GM12801 (cell line): ENCODE measurements around the gene NKX6-2.

Experiments used
- TF ChIP-seq, protein P1 (sequence below): IDR thresholded peaks from one replicate; pipeline ENCODE4 v1.5.1; 2011; ENCODE audit warnings: control low read depth; ENCODE audit not compliant: insufficient read length; ENCODE audit errors: extremely low read depth

Gene NKX6-2

DNA sequence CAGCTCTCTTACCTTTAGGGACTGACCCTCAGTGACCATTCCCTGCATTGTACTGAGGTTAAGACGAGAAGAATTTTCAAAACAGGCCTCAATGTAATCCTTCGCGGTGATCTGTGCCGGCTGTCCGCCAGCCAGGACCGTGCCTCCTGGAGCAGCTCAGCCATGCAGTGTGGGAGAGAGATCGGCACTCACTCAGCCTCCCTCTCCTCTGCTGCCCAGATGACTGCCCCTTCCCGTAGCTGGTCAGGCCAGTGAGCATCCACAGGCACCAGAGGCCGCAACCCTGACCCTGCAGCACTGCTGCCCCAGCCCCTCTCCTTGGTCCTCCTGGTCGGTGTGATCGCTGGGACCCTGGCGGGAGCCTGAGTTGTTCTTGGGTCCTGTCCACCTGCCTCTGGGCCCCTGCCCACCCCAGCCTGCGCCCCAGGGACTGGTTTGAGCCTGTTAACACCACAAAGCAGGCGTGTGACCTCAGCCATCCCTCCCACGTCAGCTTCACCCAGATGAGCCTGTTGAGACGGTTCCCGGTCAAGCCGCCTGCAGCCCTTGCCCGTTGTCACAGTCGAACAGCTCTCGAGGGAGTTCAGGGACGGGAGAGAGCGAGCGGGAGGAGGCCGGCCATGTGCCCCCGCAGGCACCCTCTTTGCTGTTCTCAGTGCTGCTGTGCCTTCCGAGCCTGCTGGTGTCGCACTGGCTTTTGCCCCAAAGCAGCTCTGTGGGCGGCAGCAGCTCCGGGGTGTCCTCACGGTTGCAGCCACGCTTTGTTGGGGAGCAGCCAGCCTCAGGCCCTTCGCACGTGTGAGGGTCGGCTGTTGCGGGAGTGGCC is 37.2 kb downstream of the NKX6-2 start:
- TF ChIP-seq, protein P1, sequence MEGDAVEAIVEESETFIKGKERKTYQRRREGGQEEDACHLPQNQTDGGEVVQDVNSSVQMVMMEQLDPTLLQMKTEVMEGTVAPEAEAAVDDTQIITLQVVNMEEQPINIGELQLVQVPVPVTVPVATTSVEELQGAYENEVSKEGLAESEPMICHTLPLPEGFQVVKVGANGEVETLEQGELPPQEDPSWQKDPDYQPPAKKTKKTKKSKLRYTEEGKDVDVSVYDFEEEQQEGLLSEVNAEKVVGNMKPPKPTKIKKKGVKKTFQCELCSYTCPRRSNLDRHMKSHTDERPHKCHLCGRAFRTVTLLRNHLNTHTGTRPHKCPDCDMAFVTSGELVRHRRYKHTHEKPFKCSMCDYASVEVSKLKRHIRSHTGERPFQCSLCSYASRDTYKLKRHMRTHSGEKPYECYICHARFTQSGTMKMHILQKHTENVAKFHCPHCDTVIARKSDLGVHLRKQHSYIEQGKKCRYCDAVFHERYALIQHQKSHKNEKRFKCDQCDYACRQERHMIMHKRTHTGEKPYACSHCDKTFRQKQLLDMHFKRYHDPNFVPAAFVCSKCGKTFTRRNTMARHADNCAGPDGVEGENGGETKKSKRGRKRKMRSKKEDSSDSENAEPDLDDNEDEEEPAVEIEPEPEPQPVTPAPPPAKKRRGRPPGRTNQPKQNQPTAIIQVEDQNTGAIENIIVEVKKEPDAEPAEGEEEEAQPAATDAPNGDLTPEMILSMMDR, result no peak

GRCh38 chr10:132748135-132748534 is 37.8 kb downstream of the NKX6-2 start:
- TF ChIP-seq, protein P1, result no peak

DNA sequence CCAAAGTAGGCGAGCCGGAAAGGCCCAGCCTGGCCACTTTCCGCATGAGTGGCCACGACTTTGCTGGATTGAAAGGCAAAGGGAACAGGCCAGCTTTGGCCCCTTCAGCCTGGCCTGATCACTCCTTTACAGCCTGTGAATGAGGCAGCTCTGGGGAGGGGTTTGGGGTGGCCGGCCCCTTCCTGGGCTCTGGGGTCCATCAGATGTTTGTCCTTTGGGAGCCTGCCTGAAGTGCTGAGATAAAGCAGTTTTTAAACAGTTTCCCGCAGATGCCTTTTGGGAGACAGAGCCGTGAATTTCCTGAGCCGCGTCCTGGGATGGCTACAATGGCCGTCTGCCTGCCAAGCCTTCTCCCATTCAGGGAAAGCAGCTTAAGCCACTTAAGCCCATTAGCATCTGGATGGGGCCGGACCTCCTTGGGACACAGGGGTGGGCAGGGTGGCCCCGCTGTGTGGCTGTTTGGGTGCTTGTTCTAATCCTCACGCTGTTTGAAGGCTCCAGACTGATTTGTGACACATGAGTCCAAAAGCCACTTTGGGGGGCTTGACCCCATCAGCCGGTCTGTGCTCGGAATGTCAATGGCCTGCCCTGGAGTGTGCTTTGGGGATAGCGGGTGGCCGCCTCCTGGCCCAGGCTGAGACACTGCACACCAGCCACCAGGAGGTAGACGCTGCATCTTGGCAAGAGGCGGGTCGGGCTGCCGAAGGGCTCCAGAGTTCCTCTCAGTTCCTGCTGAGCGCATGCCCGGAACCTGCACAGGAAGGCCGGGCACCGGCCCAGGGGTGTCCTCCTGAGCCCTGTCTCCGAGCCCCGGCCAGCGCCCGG is 38.9 kb downstream of the NKX6-2 start:
- TF ChIP-seq, protein P1, result no peak

GRCh38 chr10:132746386-132746785 is 39.6 kb downstream of the NKX6-2 start:
- TF ChIP-seq, protein P1, result no peak

DNA sequence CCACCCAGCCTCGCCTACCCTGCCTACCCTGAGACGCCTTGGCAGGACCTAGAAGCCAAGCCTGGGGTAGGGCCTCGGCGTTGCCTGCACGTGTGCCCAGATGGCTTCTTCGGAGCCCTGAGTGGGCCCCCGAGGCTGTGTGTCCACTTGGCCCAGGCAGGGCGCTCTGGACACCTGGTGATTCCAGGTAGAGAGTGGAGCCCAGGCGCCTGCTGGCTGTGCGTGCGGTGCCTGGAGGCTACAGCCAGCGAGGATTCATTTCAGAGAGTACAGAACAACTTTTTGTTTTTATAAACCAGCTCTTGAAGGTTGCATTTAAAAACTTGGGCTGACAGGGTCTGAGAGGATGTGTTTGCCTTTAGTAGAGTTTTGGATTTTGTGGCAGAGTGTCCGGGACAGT is 40.0 kb downstream of the NKX6-2 start:
- TF ChIP-seq, protein P1, result no peak

- TF ChIP-seq, protein P1, result no peak
Observed at GRCh38 chr10:132745511-132745910, 40.4 kb downstream of the NKX6-2 start.

DNA sequence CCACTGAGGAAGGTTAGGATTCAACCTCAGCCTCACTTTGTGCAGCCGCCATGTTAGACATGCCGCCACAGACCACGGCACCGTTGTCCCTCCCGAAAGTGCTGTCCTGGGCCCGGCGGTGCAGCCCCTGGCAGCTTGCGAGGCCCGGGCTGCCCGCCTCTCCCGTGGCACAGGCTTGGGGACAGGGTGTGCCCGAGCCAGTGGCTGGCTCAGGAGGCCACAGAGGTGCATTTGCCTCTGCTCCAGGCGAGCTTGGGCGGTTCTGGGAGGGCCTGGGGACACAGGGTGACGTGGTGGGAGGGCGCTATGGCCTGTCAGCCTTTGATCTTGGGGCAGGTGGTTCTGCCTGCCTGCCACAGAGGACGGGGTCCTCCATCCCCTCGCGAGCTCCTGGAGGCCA is 41.1 kb downstream of the NKX6-2 start:
- TF ChIP-seq, protein P1, result no peak
